ENCODE measurements around the gene RTTN.

Gene RTTN

DNA sequence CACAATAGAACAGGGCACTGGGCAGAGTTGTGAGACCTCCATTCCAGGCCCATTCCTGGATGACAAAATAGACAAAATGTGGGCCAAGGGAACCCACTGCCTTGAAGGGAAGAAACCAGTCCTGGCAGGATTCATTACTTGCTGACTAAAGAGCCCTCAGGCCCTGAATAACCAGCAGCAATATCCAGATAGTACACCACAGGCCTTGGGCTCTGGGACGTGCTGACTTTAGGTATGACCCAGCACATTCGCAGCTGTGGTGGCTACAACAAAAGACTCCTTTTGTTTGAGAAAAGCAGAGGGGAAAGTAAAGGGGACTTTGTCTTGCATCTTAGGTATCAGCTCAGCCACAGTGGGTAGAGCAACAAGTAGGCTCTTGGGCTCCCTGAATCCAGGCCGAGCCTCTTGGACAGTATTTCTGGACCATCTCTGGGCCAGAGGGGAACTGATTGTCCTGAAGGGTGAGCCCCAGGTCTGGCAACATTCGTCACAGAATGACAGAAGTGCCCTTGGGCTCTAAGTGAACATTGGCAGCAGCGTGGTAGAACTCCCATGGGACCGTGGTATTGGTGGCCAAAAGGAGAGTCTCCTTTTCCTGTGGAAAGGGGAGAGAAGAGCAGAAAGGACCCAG is 167.9 kb downstream of the RTTN start:
- TF ChIP-seq, protein P1, sequence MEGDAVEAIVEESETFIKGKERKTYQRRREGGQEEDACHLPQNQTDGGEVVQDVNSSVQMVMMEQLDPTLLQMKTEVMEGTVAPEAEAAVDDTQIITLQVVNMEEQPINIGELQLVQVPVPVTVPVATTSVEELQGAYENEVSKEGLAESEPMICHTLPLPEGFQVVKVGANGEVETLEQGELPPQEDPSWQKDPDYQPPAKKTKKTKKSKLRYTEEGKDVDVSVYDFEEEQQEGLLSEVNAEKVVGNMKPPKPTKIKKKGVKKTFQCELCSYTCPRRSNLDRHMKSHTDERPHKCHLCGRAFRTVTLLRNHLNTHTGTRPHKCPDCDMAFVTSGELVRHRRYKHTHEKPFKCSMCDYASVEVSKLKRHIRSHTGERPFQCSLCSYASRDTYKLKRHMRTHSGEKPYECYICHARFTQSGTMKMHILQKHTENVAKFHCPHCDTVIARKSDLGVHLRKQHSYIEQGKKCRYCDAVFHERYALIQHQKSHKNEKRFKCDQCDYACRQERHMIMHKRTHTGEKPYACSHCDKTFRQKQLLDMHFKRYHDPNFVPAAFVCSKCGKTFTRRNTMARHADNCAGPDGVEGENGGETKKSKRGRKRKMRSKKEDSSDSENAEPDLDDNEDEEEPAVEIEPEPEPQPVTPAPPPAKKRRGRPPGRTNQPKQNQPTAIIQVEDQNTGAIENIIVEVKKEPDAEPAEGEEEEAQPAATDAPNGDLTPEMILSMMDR (IDR thresholded peaks at IDR 0.05; ENCODE audit: low read depth, low read length): no peak
- no peak for DNase-seq (ENCODE audit: low read depth in 2 of 2)
- H3K4me3 ChIP-seq (replicated peaks in 1 of 2; ENCODE audit: low read depth in 2 of 2, low read length in 2 of 2): no peak overlapping the region

DNA sequence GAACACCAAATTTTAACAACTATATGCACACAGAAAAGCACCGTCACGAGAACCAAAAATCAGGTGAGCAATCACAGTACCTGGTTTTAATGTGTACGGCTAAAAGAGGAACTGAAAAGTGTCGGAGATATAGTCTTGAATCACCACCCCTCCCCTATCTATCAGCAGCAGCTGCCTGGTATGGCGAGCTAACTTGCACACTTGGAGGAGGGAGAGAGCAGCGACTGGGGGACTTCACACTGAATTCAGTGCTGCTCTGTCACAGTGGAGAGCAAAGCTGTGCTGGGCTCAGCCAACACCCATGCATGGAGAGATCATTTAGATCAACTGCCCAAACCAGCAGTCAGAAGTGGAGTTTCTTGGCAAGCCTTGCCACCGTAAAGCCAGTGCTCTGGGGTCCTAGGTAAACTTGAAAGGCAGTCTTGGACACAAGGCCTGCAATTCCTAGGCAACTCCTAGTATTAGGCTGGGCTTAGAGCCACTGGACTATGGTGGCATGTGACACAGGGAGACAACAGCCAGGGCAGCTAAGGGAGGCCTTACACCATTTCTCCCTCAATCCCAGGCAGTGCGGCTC is 168.6 kb downstream of the RTTN start:
- TF ChIP-seq, protein P1 (IDR thresholded peaks at IDR 0.05; ENCODE audit: low read depth, low read length): no peak
- no peak for DNase-seq (ENCODE audit: low read depth in 2 of 2)
- H3K4me3 ChIP-seq (replicated peaks in 1 of 2; ENCODE audit: low read depth in 2 of 2, low read length in 2 of 2): no peak overlapping the region

GRCh38 chr18:70036168-70036567 is 169.3 kb downstream of the RTTN start:
- no peak for DNase-seq (ENCODE audit: low read depth in 2 of 2)
- H3K4me3 ChIP-seq (replicated peaks in 1 of 2; ENCODE audit: low read depth in 2 of 2, low read length in 2 of 2): no peak overlapping the region
- TF ChIP-seq, protein P1 (IDR thresholded peaks at IDR 0.05; ENCODE audit: low read depth, low read length): no peak

DNA sequence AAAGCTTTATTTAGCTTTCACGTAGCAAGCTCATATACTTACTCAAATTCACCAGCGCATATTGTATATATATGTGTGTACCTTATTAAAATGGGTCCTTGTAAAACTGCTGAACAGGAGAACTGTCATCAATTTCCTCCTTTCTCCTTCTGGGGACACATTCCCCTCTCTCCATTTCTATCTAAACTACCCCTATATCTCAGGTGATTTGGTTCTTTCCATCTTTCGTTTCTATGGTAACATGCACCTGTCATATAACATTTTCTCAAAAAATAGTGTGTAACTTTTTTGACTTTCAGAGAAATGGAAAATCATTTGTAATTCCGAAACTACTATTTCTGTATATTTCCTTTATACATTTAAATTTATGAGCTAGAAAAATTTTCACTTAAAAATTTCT is 174.3 kb downstream of the RTTN start:
- H3K4me3 ChIP-seq (replicated peaks in 1 of 2; ENCODE audit: low read depth in 2 of 2, low read length in 2 of 2): no peak overlapping the region
- TF ChIP-seq, protein P1 (IDR thresholded peaks at IDR 0.05; ENCODE audit: low read depth, low read length): no peak
- DNase-seq (ENCODE audit: low read depth in 2 of 2): no peak

DNA sequence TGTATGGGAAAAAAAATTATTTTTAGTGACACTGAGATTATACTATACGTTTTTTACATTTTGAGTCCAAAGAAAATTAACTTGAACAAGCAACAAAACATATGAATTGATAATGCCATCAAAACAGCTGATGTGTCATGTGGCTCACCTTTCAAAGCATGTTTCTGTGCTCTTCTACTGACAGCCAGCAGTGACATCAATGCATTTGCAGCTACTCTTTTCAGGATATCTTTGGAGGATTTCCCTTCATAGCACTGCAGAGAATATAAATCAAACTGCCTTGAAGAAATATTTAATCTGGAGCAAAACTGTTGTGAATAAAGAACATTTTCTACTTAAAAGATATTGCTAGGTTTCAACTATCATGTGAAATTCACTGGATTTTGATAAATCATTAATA is 174.8 kb downstream of the RTTN start:
- no peak overlapping the region for H3K4me3 ChIP-seq (replicated peaks in 1 of 2; ENCODE audit: low read depth in 2 of 2, low read length in 2 of 2)
- TF ChIP-seq, protein P1 (IDR thresholded peaks at IDR 0.05; ENCODE audit: low read depth, low read length): no peak
- no peak for DNase-seq (ENCODE audit: low read depth in 2 of 2)

- TF ChIP-seq, protein P1 (IDR thresholded peaks at IDR 0.05; ENCODE audit: low read depth, low read length): no peak
- no peak overlapping the region for H3K4me3 ChIP-seq (replicated peaks in 1 of 2; ENCODE audit: low read depth in 2 of 2, low read length in 2 of 2)
- DNase-seq (ENCODE audit: low read depth in 2 of 2): no peak
Measured at GRCh38 chr18:70029163-70029562, 176.3 kb downstream of the RTTN start.

DNA sequence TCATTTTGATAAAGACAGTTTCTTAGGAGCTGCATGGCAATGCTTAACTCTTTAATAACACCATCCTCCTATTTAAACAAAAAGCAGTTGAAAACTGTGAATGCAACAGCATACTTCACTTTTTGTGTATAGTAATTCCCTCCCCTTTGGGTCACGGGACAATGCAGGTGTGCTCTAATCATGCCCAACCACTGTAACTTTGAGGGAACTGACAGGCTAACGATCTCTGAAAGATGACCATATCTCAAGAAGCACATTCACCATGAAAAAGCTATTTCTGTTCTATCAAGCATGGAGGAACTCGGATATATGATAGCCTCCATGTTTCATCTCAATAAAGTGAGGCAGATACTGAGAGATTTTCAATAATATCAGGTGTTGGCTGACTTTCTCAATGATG is 176.8 kb downstream of the RTTN start:
- DNase-seq (ENCODE audit: low read depth in 2 of 2): no peak
- H3K4me3 ChIP-seq (replicated peaks in 1 of 2; ENCODE audit: low read depth in 2 of 2, low read length in 2 of 2): no peak overlapping the region
- TF ChIP-seq, protein P1 (IDR thresholded peaks at IDR 0.05; ENCODE audit: low read depth, low read length): no peak

Measured in cardiac fibroblast (primary cell).